HG02981 (cell line): ENCODE results near the gene TMEM138.
A peak's percentile ranks its signal among the peaks of the same experiment; 100 is the strongest.

Experiments used
- ATAC-seq: cut with Tn5 transposase; IDR thresholded peaks from one replicate; pipeline ENCODE4 v1.9.1; 2021; ENCODE audit warnings: mild to moderate bottlenecking, moderate library complexity; ENCODE audit not compliant: unreplicated experiment

Gene TMEM138

DNA sequence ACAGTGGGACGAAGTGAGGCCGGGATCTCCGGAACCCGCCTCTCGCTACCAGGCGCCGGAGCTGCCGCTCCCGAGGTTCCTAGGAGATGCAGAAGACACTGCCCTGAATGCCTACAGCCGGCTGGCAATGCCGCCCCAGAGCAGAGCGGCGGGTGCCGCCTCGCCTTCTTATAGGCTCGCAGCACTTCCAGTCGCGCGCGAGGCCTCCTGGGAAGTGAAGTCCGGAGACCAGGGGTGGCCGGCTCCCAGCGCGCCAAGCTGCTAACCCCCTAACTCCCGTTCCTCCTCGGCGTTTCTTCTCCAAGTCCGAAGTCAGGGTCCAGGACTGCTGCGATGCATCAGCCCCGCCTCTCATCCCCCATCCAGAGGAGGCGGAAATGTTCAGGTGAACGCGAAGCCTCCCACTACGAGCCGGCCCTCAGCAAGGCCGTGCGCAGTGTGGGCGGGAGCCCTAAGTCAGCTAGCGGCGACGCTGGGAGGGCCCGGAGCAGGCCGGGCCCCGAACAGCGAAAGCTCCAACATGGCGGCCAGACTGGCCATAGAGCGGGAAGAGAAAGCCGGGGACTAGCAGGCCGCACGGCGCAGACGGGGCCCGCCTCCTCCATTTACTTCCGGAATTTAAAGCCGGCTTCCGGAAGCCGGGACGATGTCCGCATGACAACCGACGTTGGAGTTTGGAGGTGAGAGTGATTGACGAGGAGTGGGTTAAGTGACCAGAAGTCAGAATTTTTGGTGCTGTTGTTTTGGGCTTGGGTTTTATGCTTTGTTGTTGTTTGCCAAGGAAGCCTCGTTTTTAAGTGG, at the start of gene TMEM138, which contains the start of gene CYB561A3:
Gene TMEM138 (plus strand): TSS at position 634 of the 801 bp plus-strand sequence. CDS start 2,017 bp downstream, outside the sequence.
Gene CYB561A3 (minus strand): TSS at position 142 of the 801 bp plus-strand sequence. CDS start 5,169 bp downstream, outside the sequence.
- peak; percentile 69 for ATAC-seq

DNA sequence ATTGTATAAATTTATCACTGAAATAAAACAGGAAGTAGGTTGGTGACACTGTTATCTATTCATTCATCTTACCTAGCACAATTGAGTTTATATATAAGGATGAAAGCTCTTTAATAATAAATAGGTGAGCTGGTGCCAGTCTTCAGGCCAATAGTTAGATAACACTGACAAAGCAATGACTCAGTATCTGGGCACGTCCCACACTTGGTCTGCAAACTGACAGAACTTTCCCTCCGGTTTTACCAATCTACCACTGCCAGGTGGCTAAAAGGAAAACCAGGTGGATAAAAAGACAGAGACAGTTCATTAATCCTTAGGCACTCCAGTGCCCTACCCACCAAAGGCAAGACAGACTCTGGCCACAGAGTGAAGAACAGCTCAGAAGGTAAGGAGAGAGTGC, 46.9 kb upstream of the TMEM138 start:
- no peak for ATAC-seq

DNA sequence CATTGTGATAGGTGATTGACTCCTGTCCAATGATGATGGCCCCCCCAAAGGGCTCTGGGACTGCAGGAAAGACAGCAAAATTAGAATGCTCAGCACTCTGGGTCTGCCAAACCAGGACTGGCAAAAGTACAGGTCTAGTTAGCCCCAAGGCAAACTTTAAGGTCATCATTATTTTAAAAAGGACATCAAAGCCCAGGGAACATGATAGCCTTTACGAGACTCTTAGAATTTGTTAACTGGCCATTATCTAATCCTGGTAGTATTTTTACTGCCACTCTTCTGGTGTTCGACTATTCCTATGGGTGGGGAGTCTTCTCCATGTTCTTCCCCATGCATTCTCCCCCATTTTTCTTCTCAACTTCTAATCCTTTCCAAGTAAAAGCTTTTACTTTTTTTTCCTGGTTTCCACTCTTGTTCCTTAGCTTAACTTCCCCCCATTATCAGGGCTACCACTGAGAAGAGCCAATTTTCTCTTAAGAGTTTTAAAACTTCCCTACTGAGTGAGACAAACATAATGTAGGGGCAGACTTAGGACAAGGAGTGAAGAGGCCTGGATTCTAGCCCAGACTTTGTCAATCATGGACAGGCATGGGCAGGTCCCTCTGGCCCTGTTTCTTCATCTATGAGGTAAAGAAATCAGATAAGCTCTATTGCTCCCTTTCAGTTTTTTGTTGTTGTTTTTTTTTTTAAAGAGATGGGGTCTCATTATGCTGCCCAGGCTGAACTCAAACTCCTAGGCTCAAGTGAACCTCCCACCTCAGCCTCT, 36.3 kb upstream of the TMEM138 start:
- ATAC-seq, result no peak

DNA sequence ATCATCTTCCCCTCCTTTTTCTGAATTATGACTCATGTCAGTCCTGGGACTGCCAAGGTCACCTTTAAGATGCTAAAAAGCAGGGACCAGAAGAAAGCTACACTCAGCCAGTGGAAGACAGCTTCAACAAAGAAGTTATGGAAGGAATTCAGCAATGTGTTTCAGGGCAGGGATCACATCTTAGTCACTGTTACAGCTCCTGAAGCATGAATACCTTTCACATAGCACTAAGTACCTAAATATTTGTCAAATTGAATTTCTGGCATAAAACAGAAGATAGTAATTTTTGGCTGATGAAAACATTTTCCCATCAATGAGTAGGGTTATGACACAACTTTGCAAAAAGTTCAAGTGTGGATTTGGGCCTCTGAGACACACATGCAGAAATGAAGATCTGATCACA, 34.5 kb upstream of the TMEM138 start:
- no peak for ATAC-seq

DNA sequence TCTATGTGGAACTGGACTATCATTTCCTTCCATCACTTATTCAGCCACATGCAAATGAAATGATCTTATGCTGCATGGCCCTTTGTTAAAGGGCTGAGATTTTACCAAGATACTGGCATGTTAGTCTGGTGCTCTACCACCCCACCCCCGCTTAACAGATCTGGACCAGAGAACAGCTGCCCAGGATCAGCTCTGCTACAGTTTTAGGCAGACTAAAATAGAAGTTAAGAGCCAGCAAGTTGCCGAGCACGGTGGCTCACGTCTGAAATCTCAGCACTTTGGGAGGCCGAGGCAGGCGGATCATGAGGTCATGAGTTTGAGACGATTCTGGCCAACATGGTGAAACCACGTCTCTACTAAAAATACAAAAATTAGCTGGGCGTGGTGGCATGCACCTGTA, 33.8 kb upstream of the TMEM138 start:
- ATAC-seq, result no peak

DNA sequence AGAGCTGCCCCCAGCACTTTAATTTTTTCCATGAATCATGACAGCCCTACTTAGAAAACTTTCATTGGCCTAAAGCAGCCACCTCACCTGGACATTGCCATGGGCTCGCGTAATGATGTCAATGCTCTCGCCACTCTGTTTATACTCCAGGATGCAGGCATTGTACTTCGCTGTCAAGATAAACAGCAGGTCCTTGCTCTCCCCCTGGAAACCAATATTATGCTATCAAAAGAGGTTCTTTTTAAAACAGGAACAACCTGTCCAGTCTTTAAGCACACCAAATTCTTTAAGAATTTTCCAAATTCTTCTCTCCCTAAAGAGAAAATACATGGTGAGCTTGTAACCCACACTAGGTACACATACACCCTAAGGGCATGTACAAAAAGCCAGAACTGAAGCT, 32.3 kb upstream of the TMEM138 start:
- no peak for ATAC-seq

DNA sequence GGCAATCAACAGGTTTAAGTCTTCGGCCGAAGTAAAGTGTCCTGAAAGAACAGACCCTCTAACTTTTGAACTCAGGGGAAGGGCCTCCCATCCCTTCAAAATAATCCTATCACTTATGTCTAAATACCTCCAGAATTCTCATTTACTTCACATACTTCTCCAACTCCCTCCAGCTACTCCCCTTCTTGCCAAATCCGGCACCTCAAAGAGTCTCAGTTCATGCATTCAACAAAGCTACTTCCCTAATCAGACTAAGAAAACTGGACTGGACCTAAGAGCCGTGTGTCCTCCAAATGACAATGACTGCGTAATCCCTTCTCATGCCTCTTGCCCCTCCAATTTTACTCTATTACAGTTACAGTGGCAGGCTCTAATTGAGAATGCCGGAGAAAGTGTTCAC, 30.5 kb upstream of the TMEM138 start:
- ATAC-seq, result no peak

DNA sequence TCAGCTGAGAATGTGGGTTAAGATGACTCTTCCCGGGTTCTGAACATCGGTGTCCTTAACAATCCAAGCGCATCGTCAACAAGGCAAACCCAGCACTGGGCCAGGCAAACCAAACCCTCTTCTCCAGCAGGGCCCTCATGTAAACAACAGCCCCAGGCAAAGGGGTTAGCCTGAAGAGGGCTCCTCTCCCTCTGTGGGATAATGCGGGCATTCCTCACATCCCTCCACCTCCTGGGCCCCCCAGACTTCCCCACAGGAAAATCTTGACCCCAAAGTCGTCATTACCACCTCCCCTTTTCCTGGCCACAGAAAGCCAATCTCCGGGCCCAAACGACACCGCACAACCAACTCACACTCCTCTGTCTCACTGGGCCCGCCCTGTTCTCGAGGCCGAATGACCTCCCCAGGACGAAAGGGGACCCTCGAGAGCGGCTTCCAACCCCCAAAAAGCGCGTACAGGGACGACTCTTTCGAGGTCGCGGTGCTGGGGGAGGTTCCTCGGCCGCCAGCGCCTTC, 29.8 kb upstream of the TMEM138 start:
- ATAC-seq, result no peak

DNA sequence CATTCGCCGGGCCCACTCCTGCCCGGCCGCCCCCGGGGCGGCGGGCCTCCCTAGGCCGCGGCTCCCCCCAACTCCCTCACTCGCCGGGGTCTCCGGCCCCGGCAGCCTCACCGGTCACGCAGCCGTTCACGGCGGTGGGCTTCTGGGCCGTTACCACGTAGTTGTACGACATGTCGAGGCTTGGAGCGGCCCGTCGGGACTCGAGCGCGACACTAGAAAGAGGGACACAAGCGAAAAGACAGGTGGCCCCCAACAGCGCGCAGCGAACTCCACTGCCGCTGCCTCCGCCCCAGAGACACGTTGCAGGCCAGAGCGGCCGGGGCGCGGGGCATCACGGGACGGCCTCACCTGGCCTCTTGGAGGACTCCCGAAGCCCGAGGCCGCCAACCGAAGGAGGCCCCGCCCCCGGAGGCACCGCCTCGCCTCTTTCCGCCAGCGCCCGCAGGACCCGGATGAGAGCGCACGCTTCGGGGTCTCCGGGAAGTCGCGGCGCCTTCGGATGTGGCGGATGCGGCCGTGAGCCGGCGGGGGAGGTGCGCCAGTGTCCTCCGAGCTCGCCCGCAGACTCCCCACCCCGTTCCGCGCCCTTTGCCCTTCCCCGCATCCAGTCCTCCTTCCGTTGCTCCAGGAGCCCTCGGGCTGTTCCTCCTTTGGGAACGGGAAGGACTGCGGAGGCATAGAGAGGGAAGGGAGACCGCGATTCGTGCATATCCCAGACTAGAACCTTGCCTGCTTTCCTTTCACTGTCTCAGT, 29.2 kb upstream of the TMEM138 start, which contains the start of the genes DDB1 and TKFC:
Gene DDB1 (minus strand): TSS at position 309 of the 753 bp plus-strand sequence. CDS start 137 bp downstream, at position 172.
Gene TKFC (plus strand): TSS at position 432 of the 753 bp plus-strand sequence. CDS start 1,501 bp downstream, outside the sequence.
- ATAC-seq, result peak; percentile 87

DNA sequence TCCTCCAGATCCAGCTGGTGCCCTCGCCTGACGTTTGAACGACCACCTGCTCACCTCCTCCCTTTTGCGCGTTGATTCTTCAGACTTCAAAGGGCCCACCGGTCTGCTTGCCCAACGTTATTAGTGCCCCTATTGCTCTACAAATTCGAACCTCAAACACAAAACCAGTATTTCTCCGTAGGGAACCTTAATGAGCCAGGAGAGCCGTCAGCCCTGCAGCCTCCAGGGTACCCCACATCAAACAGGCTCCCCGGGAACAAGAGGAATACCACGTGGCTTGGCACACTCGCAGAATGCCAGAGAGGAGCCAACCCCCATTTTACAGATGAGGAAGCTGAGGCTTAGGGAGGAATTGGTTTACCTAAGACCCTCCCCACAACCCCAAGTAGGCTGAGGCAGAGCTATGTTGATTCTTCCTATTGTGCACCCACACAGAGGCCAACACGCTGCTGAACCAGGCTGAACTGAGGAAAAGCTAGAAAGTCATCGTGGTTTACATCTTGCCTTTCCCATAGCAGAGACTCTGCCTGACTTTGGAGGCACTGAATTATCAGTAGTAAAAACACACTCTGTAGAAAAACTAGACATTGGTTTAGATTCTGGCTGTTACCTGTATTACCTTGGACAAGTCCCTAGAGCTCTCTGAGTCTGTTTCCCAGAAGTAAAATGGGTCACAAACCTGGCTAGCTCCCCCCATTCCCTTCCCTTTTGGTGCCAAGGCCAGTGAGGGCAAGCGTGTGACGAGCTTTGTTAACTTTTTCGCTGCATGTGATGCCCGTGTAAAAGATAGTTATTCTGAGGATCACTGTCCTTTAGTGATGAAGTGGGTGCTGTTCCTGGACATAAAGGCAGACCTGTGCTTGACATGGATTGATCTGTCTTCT, 28.4 kb upstream of the TMEM138 start:
- ATAC-seq, result peak; percentile 7

DNA sequence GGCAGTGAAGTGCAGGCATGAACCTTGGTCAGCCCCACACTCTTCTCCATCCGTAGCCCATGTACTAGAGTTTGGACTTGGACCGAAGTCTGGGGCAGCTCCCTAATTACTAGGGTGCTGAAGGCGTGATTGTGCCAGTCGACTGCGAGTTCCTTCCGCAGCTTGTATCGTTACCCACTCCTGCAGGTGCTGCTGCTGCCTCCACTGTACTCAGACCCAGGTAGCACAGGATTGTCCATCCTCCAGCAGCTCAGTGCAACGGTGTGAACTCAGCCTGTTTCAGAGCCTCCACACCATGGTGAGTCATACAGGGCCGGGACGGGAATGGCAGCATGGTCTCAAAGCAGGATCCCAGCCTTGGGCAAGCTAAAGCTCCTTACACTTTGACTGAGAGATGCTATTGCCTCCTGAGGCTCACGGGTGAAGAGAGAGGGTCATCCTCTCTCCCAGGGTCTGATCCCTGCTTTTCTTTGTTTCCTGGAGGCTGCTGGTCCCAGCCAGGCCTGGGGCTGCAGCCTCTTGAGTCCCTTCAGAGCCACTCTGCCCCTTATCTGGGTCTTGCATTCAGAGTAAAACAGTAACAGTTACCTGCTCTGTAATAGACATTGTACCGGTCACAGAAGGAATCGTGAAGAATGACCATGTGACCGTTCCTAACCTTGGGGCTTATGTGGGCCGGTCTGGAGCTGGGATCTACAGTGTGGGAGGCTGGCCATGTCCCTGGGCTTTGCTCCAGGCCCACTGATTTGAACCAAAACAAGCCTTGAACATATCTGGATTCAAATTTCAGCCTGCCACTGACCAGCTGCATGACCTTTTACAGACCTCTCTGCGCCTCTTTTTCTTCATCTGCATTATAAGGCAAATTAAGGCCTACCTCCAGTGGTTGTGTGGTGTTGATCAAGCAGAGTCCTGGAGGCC, 27.5 kb upstream of the TMEM138 start:
- no peak for ATAC-seq

DNA sequence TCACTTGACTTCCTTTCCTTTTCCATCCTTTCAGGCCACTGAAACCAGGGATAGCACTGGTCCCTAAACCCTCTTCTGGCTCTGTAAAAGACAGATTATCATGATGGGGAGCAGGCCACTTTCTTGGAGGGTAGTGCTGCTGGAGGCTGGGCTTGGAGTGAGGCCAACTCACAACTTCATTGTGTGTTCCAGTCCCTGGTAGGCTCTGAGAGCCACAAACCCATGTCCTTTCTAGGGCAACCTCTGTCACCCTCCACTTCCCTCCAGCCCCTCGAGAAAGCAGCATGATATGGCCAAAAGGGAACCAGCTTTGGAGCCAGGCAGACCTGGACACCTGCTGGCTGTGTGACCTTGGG, 26.8 kb upstream of the TMEM138 start:
- no peak for ATAC-seq

DNA sequence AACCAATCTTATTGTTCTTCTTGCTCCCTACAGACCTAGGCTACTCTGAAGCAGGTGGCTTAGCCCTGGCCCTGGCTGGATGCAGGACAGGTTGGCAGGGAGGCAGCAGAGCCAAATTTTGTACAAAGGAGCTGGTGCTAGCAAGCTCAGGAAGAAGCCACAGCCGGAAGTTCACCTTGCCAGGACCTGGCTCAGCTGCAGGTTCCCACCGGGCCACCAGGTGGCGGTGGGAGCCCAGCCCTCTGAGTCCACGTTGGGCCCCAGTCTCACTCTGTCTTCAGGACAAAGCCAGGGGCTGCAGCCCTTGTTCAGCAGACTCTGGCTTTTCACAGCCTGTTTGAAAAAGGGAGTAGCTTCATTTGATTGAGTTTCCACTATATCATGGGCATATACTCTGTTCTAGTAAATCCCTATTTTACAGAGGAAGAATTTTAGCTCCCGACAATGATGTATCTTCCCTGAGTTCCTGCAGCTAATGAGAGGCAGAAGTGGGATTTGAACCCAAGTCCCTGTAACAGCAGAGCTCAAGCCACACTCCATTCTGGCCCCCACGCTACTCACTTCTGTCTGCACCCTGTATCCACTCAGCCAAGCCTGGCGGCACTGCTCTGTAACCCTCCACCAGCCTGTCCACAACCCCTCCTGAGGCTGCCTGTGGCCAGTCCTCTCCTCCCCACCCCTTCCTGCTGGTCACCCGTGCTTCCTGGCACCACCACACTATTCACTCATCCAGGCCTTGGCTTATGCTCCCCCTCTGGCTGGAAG, 25.8 kb upstream of the TMEM138 start:
- peak; percentile 49 for ATAC-seq

DNA sequence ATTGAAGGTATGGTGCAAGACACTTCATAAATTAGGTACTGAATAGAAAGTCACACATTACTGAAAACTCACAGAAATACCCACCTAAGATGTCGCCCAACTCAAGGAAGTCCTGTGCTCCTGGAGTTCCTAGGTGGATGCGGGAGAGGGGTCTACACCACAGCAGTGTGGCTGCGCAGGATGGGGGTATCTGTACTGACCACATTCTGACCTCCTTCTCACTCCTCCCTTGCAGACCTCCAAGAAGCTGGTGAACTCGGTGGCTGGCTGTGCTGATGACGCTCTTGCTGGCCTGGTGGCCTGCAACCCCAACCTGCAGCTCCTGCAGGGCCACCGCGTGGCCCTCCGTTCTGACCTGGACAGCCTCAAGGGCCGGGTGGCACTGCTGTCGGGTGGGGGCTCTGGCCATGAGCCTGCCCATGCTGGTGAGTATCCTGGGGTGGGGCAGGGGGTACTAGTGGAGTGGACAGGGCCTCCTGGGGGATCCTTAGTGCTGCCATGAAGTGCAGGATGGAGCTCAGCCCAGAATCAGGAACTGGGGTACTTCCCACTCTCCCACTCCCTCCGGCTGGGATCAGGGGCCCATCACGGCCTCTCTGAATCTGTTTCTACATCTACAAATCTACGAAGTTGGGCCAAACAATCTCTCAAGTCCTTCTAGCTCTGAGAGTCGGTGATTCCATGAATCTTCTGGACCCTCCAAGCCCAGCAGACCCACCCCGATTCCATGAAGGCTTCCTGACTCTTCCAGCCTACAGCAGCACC, 24.3 kb upstream of the TMEM138 start:
- no peak for ATAC-seq

DNA sequence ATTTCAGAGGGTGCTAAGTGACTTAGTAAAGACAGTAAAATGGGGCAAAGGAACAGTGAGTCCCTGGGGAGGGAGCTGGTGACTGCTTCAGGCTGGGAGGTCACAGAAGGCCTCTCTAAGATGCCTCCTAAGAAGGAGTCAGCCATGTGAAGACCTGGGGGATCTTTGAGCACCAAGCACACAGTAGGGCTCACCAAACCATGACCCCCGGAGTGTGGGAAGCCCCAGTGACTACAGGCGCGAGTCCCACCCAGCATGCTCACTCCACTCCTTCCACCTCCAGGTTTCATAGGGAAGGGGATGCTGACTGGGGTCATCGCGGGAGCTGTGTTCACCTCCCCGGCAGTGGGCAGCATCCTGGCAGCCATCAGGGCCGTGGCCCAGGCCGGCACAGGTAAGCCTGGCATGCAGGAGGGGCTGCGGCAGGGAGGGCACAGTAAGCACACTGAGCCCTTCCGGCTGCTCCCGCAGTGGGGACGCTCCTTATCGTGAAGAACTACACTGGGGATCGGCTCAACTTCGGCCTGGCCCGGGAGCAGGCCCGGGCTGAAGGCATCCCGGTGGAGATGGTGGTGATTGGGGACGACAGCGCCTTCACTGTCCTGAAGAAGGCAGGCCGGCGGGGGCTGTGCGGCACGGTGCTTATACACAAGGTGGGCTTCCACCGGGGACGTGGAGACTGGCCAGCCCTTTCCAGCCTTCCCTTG, 23.2 kb upstream of the TMEM138 start:
- ATAC-seq, result no peak

DNA sequence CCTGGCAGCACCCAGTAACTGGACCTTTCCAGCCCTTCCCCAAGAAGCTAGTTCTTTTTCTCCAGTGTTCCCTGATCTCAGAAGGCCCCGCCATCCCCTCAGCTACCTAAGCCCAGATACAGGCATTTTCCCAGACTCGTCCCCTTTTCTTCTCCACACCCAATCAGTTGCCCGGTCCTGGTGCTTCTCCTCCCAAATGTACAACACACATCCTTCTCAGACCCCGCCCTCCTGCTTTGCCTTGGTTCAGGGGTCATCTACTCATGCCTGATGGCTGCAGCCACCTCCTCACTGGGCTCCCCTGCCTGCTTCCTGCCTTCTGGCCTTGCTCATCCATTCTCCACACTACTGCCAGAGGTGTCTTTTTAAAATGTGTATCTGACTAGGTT, 22.7 kb upstream of the TMEM138 start:
- ATAC-seq, result no peak

DNA sequence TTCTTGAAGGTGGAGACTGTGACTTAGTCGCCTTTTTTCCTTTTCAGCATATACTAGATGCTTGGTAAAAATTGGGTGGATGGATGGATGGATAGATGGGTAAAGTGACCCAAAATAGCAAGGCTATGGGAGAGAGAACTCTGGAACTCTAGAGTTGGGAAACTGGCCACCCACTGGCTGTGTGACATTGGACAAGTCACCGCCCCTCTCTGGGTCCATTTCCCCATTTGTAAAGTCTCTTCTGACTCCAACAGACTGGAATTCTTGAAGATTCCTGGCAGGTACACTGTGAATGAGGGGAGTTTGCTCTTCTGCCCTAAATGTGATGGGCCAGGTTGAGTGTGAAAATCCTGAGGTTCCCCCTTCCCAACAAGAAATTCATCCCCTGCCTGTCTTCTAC, 21.2 kb upstream of the TMEM138 start:
- no peak for ATAC-seq
